Stimulated activated naive CD8-positive, alpha-beta T cell treated with anti-CD3 and anti-CD28 coated beads, Interleukin-15, Interleukin-2, amounts not matched to agents 100 ng/mL and 50 ng/mL, for 24 hours (primary cell): Measurements from ENCODE around the gene CRYGS.
"Not testable (repeated sequence)": the region's sequence is repeated elsewhere in the genome, so short reads cannot be mapped to it uniquely, and the experiment has no call there.

Experiments
- H3K27ac Mint-ChIP-seq: one replicate; pipeline ENCODE4 v1.8.0; 2021; ENCODE audit warnings: mild to moderate bottlenecking, mixed read lengths
- H3K27me3 Mint-ChIP-seq: one replicate; pipeline ENCODE4 v1.8.0; 2021; ENCODE audit warnings: mixed read lengths
- H3K36me3 Mint-ChIP-seq: one replicate; pipeline ENCODE4 v1.8.0; 2021; ENCODE audit warnings: low read depth, mixed read lengths
- H3K4me1 Mint-ChIP-seq: one replicate; pipeline ENCODE4 v1.8.0; 2021; ENCODE audit warnings: low read depth, mixed read lengths
- H3K4me3 Mint-ChIP-seq: one replicate; pipeline ENCODE4 v1.8.0; 2021; ENCODE audit warnings: mild to moderate bottlenecking, mixed read lengths
- H3K9me3 Mint-ChIP-seq: one replicate; pipeline ENCODE4 v1.8.0; 2021; ENCODE audit warnings: mixed read lengths

CRYGS gene

DNA sequence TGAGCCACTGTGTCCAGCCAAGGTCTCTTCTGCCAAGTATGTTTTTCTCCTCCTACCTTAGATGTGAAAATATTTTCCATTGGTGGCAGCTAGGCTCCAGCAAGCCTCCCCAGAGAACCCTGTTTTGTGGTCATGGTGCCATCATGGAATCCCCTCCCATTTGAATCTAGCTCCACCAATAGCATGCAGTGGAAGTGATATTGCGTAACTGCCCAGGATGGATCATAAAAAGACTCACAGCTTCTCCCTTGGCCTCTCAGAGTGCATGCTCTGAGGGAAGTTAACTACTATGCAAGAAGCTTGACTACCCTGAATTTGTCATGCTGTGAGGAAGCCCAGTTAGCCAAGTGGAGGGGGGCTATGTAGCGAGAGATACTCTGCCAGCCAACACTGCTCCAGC, 27.5 kb downstream of the CRYGS start:
- Mint-ChIP-seq H3K4me1 (peaks cover 94% of the 10 kb centered on the region), H3K36me3 (no peaks in the 10 kb centered on the region), H3K27ac (peak overlapping the region; percentile 43), H3K9me3 (peaks cover 4% of the 10 kb centered on the region), H3K27me3 (no peaks in the 10 kb centered on the region), H3K4me3 (no peak overlapping the region)

GRCh38 chr3:186515125-186515524, 29.1 kb downstream of the CRYGS start:
- Mint-ChIP-seq H3K27me3 (no peaks in the 10 kb centered on the region), H3K4me3 (no peak overlapping the region), H3K4me1 (peaks cover 94% of the 10 kb centered on the region), H3K27ac (peak overlapping the region; percentile 28), H3K9me3 (peaks cover 4% of the 10 kb centered on the region), H3K36me3 (no peaks in the 10 kb centered on the region)

- peak overlapping the region; percentile 28 for H3K27ac Mint-ChIP-seq
- H3K4me1 Mint-ChIP-seq = peaks cover 94% of the 10 kb centered on the region
- H3K36me3 Mint-ChIP-seq = no peaks in the 10 kb centered on the region
- H3K9me3 Mint-ChIP-seq = peaks cover 4% of the 10 kb centered on the region
- no peaks in the 10 kb centered on the region for H3K27me3 Mint-ChIP-seq
- H3K4me3 Mint-ChIP-seq = no peak overlapping the region
Measured at GRCh38 chr3:186514296-186515002, 29.7 kb downstream of the CRYGS start.

DNA sequence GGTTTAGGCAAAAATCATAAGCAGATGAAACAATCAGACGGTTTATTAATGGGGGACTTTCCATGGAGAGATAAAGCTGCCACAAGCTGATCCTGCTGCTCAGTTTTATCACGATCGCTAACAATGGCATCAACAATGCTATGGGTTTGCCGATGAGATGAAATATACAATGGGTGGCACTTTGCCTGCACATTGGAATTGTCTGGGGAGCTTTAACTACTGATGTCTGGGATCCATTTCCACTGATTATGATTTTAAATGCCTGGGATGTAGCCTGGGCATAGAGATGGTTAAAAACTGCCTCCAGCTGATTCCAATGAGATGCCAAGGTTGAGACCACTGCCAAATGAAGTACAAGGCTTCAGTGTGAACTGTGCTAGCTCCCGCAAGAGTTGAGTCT, 30.8 kb downstream of the CRYGS start:
- Mint-ChIP-seq H3K27ac (no peak overlapping the region), H3K27me3 (no peaks in the 10 kb centered on the region), H3K9me3 (peaks cover 4% of the 10 kb centered on the region), H3K36me3 (no peaks in the 10 kb centered on the region), H3K4me1 (peaks cover 85% of the 10 kb centered on the region), H3K4me3 (no peak overlapping the region)

DNA sequence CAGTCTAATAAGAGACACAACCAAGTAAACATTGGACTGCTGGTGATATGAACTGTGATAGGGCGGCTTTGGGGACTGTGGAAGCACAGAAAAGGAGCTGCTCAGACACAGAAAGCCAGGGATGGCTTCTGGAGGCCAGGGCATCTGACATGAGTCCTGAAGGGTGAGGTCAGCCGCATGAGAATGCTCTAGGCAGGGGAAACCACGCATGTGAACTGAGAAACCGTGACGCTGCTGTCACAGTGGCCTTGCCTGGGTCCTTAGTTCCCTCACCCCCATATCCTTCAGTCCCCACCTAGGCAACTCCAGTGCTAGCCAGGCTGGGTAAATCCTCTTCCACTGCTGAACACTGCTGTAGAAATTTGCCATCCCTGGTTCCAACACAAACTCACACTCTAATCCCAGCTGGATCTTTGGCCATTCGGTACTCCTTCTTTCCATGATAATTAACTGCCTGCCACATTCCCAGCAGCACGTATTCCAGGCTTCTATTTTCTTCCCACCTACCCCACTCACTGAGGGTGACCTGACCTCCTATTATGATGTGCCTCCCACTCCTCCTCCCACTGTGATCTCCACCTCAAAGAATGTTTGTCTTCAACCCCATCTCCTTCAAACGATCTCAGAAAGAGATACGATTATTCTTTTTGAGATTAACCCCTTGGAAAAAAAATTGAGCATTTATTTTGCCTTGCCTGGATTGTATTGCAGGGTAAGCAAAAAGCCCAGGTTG, 31.4 kb downstream of the CRYGS start:
- H3K4me3 Mint-ChIP-seq = no peak overlapping the region
- H3K27ac Mint-ChIP-seq = no peak overlapping the region
- peaks cover 81% of the 10 kb centered on the region for H3K4me1 Mint-ChIP-seq
- H3K27me3 Mint-ChIP-seq = no peaks in the 10 kb centered on the region
- no peaks in the 10 kb centered on the region for H3K36me3 Mint-ChIP-seq
- peaks cover 4% of the 10 kb centered on the region for H3K9me3 Mint-ChIP-seq

- H3K4me1 Mint-ChIP-seq = peaks cover 81% of the 10 kb centered on the region
- H3K27ac Mint-ChIP-seq = peak overlapping the region; percentile 50
- H3K4me3 Mint-ChIP-seq = no peak overlapping the region
- H3K27me3 Mint-ChIP-seq = no peaks in the 10 kb centered on the region
- peaks cover 2% of the 10 kb centered on the region for H3K9me3 Mint-ChIP-seq
- no peaks in the 10 kb centered on the region for H3K36me3 Mint-ChIP-seq
Measured at GRCh38 chr3:186511702-186512101, 32.5 kb downstream of the CRYGS start.

- H3K9me3 Mint-ChIP-seq = no peaks in the 10 kb centered on the region
- H3K4me3 Mint-ChIP-seq = peak overlapping the region; percentile 28
- peak overlapping the region; percentile 87 for H3K27ac Mint-ChIP-seq
- no peaks in the 10 kb centered on the region for H3K27me3 Mint-ChIP-seq
- H3K36me3 Mint-ChIP-seq = no peaks in the 10 kb centered on the region
- H3K4me1 Mint-ChIP-seq = peaks cover 81% of the 10 kb centered on the region
Measured at GRCh38 chr3:186511245-186511644, 32.9 kb downstream of the CRYGS start.

- Mint-ChIP-seq H3K9me3 (no peaks in the 10 kb centered on the region), H3K27ac (peak overlapping the region; percentile 87), H3K4me1 (peaks cover 76% of the 10 kb centered on the region), H3K4me3 (peak overlapping the region; percentile 28), H3K36me3 (no peaks in the 10 kb centered on the region), H3K27me3 (no peaks in the 10 kb centered on the region)
Measured at GRCh38 chr3:186510374-186511079, 33.7 kb downstream of the CRYGS start.

- H3K9me3 Mint-ChIP-seq = no peaks in the 10 kb centered on the region
- no peaks in the 10 kb centered on the region for H3K36me3 Mint-ChIP-seq
- peak overlapping the region; percentile 57 for H3K27ac Mint-ChIP-seq
- H3K4me3 Mint-ChIP-seq = no peak overlapping the region
- no peaks in the 10 kb centered on the region for H3K27me3 Mint-ChIP-seq
- H3K4me1 Mint-ChIP-seq = peaks cover 65% of the 10 kb centered on the region
Measured at GRCh38 chr3:186509423-186509822, 34.8 kb downstream of the CRYGS start.

- no peak overlapping the region for H3K4me3 Mint-ChIP-seq
- peaks cover 53% of the 10 kb centered on the region for H3K4me1 Mint-ChIP-seq
- no peaks in the 10 kb centered on the region for H3K9me3 Mint-ChIP-seq
- peak overlapping the region; percentile 73 for H3K27ac Mint-ChIP-seq
- H3K36me3 Mint-ChIP-seq = no peaks in the 10 kb centered on the region
- no peaks in the 10 kb centered on the region for H3K27me3 Mint-ChIP-seq
Measured at GRCh38 chr3:186506857-186507256, 37.3 kb downstream of the CRYGS start.

GRCh38 chr3:186506191-186506739, 37.9 kb downstream of the CRYGS start:
- no peak overlapping the region for H3K27ac Mint-ChIP-seq
- peaks cover 47% of the 10 kb centered on the region for H3K4me1 Mint-ChIP-seq
- H3K9me3 Mint-ChIP-seq = no peaks in the 10 kb centered on the region
- H3K4me3 Mint-ChIP-seq = no peak overlapping the region
- no peaks in the 10 kb centered on the region for H3K36me3 Mint-ChIP-seq
- H3K27me3 Mint-ChIP-seq = no peaks in the 10 kb centered on the region

DNA sequence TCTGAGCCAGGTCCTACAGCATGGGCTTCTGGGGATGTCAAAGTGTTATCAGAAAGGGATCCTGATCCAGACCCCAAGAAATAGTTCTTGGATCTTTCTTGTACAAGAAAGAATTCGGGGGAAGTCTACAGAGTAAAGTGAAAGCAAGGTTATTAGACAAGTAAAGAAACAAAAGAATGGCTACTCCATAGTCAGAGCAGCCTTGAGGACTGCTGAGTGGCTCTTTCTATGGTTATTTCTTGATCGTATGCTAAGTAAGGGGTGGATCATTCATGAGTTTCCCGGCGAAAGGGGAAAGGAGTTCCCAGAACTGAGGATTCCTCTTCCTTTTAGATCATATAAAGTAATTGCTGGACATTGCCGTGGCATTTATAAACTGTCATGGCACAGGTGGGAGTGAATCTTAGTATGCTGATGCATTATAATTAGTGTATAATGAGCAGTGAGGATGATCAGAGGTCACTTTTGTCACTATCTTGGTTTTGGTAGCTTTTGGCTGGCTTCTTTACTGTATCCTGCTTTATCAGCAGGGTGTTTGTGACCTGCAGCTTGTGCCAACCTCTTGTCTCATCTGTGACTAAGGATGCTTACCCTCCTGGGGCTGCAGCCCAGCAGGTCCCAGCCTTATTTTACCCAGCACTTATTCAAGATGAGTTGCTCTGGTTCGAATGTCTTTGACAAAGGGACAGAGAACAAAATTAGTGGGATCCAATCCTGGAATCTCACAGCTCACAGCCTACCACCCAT, 41.0 kb downstream of the CRYGS start:
- H3K4me1 Mint-ChIP-seq = peaks cover 26% of the 10 kb centered on the region
- H3K27me3 Mint-ChIP-seq = no peaks in the 10 kb centered on the region
- peaks cover 13% of the 10 kb centered on the region for H3K9me3 Mint-ChIP-seq
- H3K4me3 Mint-ChIP-seq = peak overlapping the region; percentile 6
- no peaks in the 10 kb centered on the region for H3K36me3 Mint-ChIP-seq
- no peak overlapping the region for H3K27ac Mint-ChIP-seq

- Mint-ChIP-seq H3K27ac (no peak overlapping the region), H3K9me3 (peaks cover 13% of the 10 kb centered on the region), H3K4me3 (peak overlapping the region; percentile 6), H3K4me1 (peaks cover 21% of the 10 kb centered on the region), H3K36me3 (no peaks in the 10 kb centered on the region), H3K27me3 (no peaks in the 10 kb centered on the region)
Measured at GRCh38 chr3:186502138-186502948, 41.8 kb downstream of the CRYGS start.

- H3K4me1 Mint-ChIP-seq, H3K27me3 Mint-ChIP-seq, H3K36me3 Mint-ChIP-seq, H3K27ac Mint-ChIP-seq, H3K4me3 Mint-ChIP-seq: not testable (repeated sequence)
- peaks cover 13% of the 10 kb centered on the region for H3K9me3 Mint-ChIP-seq
Measured at GRCh38 chr3:186499949-186500348, 44.2 kb downstream of the CRYGS start.
